Fibroblast of villous mesenchyme (primary cell): ENCODE measurements around the gene PDGFB. TPM values are rescaled to one million over a fixed set of nuclear protein-coding genes. Genes with fewer than 3 reads are reported as not detected.
"Not testable (repeated sequence)": the region's sequence is repeated elsewhere in the genome, so short reads cannot be mapped to it uniquely, and the experiment has no call there.

Experiments used
- DNase-seq: peaks from one replicate; pipeline ENCODE4 v3.0.0-alpha.2; 2010; ENCODE audit warnings: low read depth
- H3K4me3 ChIP-seq: 2 replicates; pipeline ENCODE4 v1.5.1; 2011; ENCODE audit warnings: low read depth, mild to moderate bottlenecking, low read length
- CTCF ChIP-seq: IDR thresholded peaks from 2 replicates; pipeline ENCODE4 v1.5.1; 2012; ENCODE audit warnings: low read depth, mild to moderate bottlenecking, low read length; ENCODE audit not compliant: insufficient read depth
- total RNA-seq: library from RNA; depleted of rRNA; stranded (reverse); fragments of >200 nt; gene quantifications from 2 replicates; pipeline ENCODE4 v1.2.3, GENCODE V29; 2012

The PDGFB gene
- total RNA-seq, 1 donor = 11.7 TPM

- no peak overlapping the region for H3K4me3 ChIP-seq
- no peak for TF ChIP-seq CTCF
- DNase-seq = no peak
These were observed 25.4 kb downstream of the PDGFB start for GRCh38 chr22:39219071-39220039.

GRCh38 chr22:39218432-39218831 lies 26.4 kb downstream of the PDGFB start:
- not testable (repeated sequence) for DNase-seq, H3K4me3 ChIP-seq

DNA sequence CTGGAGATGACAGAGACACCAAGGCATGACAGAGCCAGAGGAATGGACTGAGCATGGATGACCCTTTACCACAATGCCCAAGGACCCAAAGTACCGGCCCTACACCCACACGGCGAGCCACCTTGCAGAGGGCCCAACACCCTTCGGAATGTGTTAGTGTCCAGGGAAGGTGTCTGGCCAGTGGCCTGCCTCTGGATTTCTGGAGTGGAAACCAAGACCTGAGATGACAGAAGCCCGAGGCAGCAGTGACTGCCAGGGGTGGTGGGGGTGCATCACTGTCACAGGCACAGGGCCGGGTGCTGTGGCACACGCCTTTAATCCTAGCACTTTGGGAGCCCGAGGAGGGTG lies 28.7 kb downstream of the PDGFB start:
- H3K4me3 ChIP-seq = no peak overlapping the region
- no peak for TF ChIP-seq CTCF
- DNase-seq = no peak

DNA sequence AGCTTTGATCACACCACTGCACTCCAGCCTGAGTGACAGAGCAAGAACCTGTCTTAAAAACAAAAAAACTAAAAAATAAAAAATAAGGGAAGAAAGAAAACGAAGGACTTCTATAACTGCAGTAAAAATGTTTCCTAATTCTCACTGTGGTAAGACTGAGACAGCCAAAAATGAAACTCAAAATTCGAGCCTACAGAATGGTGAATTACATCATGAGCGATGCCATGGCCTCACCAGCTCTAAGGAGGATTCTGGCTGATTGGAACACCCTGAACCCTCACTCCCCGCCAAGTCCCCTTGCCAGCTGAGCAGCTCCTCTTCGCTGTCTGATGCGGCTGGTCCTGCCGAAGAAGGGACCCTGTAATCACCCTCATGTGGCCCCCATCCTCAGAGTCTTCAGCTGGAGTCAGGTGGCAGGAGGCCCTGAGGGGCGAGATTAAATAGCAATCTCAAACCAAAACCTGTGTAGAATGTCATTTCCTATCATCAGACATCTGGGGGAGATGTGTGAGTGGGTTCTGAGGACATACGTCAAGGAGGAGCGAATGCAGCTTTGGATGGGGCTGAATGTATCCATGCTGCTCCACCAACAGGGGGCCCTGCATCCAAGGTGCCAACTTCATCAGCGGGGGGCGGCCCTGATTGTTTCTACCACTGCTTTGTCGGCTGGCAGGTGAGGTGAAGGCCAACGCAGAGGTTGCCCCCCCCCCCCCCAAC lies 29.2 kb downstream of the PDGFB start:
- peak; percentile 31 for TF ChIP-seq CTCF
- DNase-seq = no peak
- no peak overlapping the region for H3K4me3 ChIP-seq

DNA sequence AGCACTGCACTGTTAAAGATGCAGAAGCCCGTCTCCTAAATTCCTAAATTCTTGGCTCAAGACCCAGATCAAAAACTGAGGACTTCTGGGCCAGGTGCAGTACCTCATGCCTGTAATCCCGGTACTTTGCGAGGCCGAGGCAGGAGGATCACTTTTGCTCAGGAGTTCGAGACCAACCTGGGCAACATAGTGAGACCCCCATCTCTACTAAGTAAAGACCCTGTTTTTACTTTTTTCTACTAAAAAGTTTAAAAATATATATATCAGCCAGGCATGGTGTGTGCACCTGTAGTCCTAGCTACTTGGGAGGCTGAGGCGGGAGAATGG lies 29.7 kb downstream of the PDGFB start:
- TF ChIP-seq CTCF = no peak
- H3K4me3 ChIP-seq = no peak overlapping the region
- no peak for DNase-seq

- no peak overlapping the region for H3K4me3 ChIP-seq
- no peak for TF ChIP-seq CTCF
- DNase-seq = no peak
These were observed 30.3 kb downstream of the PDGFB start for GRCh38 chr22:39214383-39215069.

- TF ChIP-seq CTCF = no peak
- DNase-seq = no peak
- no peak overlapping the region for H3K4me3 ChIP-seq
These were observed 30.8 kb downstream of the PDGFB start for GRCh38 chr22:39214006-39214382.
